Fibroblast of mammary gland (primary cell): Measurements from ENCODE around the gene RTN4.

Source experiments
- DNase-seq: peaks from one replicate; pipeline ENCODE4 v3.0.0-alpha.2; 2010; ENCODE audit warnings: low read depth
- H3K4me3 ChIP-seq: 2 replicates; pipeline ENCODE4 v1.5.1; 2011; ENCODE audit warnings: low read depth, mild to moderate bottlenecking, low read length, moderate library complexity; ENCODE audit not compliant: control insufficient read depth
- TF ChIP-seq, protein P1 (sequence below): conservative IDR thresholded peaks from 2 replicates; pipeline ENCODE4 v1.5.1; 2011; ENCODE audit warnings: low read depth, low read length, inconsistent platforms; ENCODE audit not compliant: control insufficient read depth, insufficient read depth

Gene RTN4

DNA sequence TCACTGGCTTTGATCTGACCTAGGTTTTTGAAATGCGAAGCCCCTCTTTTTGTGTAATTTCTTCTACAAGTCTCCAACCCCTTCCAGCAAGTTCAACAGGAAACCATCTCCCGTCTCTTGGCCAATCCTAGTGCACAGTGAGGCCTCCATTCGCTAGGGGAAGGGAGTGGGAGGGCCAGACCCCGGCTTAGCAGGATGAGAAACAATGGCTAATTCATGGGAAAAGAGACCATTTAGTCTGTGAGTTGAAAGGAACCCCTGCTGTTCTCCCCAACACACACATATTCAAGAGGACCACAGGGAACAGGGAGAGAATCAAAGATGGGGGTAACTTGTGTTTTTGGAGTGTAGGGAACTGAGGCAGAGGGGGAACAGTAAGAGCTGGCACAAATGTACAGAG, 83.0 kb downstream of the RTN4 start:
- H3K4me3 ChIP-seq, result no peak overlapping the region

DNA sequence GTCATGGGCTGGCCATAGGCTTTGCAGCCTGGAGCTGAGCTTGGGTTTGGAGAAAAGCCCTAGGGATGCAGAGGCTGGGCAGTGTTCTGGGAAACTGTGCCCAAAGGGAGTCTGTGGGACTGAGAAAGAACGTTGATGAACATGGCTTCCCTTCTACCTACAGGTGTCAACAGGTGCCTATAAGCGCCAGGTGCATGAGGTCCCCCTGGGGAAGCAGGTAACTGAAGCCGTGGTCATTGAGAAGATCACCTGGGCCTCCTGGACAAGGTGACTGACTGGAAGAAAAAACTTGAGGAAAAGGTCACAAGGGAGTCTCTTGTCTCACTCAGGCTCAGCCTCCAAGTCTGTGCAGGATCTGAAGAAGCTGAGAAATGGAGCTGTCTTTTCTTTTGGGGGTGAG, 83.4 kb downstream of the RTN4 start:
- DNase-seq, result no peak
- TF ChIP-seq, protein P1, sequence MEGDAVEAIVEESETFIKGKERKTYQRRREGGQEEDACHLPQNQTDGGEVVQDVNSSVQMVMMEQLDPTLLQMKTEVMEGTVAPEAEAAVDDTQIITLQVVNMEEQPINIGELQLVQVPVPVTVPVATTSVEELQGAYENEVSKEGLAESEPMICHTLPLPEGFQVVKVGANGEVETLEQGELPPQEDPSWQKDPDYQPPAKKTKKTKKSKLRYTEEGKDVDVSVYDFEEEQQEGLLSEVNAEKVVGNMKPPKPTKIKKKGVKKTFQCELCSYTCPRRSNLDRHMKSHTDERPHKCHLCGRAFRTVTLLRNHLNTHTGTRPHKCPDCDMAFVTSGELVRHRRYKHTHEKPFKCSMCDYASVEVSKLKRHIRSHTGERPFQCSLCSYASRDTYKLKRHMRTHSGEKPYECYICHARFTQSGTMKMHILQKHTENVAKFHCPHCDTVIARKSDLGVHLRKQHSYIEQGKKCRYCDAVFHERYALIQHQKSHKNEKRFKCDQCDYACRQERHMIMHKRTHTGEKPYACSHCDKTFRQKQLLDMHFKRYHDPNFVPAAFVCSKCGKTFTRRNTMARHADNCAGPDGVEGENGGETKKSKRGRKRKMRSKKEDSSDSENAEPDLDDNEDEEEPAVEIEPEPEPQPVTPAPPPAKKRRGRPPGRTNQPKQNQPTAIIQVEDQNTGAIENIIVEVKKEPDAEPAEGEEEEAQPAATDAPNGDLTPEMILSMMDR, result no peak
- no peak overlapping the region for H3K4me3 ChIP-seq

More for the DNA sequence above, 83.0 kb downstream of the RTN4 start:
- TF ChIP-seq, protein P1, result no peak
- no peak for DNase-seq

DNA sequence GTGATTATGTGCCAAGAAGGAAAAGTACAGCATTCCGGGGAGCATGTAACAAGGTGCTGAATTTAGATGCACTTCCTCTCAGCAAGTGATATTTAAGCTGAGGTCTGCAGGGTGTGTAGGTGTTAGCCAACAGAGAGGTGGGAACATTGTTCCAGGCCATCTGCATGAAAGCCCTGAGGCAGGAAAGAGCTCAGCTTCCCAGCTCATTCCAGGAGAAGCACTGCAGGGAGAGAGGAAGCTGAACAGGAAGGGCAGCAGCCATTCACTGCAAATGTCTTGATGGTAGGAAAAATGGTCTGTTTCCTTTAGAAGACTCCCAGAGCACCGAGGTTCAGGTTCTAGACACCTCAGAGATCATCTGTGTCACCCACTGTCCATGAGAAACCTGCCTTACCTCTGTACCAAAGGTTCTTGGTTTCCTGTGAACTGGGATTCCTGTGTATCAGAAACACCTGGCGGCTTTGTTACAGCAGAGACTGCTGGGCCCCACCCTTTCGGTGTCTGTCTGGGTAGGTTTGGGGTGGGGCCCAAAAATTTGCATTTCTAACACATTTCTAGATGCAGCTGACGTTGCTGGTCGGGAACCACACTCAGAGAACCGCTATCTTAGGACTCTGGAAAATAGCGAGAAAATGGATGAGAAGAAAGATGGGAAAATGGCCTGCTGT, 84.0 kb downstream of the RTN4 start:
- no peak for DNase-seq
- H3K4me3 ChIP-seq, result no peak overlapping the region
- TF ChIP-seq, protein P1, result no peak

DNA sequence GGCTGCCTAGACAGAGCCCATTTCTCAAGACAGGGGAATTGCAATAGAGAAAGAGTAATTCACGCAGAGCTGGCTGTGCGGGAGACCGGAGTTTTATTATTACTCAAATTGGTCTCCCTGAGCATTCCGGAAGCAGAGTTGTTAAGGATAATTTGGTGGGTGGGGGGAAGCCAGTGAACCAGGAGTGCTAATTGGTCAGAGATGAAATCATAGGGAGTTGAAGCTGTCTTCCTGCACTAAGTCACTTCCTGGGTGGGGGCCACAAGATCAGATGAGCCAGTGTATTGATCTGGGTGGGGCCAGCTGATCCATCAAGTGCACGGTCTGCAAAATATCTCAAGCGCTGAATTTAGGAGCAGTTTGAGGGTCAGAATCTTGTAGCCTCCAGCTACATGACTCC, 84.8 kb downstream of the RTN4 start:
- DNase-seq, result no peak
- no peak overlapping the region for H3K4me3 ChIP-seq
- TF ChIP-seq, protein P1, result no peak

DNA sequence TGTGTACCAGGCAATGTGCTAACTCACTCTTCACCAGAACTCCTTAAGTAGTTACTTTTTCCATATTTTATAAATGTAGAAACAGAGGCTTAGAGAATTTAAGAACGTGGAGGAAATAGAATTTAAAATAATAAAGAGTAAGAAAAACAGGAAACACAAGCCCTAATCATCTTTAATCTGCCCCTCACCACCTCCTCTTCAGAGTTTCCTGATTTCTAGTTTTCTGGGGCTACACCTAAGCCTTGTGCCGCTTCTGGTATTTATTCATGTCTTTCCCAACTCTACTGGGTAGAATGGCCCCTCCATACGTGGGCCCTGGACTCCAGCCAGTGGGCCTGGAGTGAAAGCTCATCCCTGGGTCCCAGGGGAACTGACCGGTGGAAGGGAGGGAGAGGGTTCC, 85.4 kb downstream of the RTN4 start:
- no peak for DNase-seq
- H3K4me3 ChIP-seq, result no peak overlapping the region
- TF ChIP-seq, protein P1, result no peak

DNA sequence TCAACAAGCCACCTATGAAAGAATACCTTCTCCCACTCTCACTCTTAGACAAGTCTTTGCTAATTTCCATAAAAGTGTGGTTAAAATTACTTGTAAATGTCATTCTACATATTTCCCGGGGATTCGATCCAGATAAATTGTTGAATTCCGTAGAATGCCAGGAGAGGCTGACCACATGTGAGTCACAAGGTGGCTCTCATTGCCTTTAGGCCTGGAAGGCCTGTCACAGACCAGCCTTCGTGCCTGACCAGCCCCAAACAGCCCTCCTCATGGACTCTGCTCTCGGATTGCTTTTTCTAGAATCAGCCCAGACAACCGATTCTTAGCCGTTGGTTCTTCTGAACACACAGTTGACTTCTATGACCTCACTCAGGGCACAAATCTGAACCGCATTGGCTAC, 86.0 kb downstream of the RTN4 start:
- peak; percentile 43 for DNase-seq
- TF ChIP-seq, protein P1, result no peak

DNA sequence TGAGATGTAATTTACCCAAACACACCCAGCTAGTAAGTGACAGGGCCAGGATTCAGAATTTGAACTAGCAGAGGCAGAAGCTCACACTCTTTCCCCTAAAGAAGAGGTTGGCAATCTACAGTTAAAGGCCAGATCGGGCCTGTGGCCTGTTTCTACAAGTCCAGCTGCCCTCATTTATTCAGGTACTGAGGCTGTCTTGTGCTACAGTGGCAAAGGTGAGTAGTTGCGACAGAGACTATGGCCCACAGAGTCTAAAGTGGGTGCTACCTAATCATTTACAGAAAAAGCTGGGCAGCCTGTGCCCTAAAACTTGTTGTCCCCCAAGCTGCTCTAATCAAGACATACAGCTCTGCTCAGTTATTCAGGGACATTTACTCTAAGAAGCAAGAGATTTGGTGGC, 86.8 kb downstream of the RTN4 start:
- TF ChIP-seq, protein P1, result no peak
- H3K4me3 ChIP-seq, result no peak overlapping the region
- no peak for DNase-seq

More for the DNA sequence above, 86.0 kb downstream of the RTN4 start:
- H3K4me3 ChIP-seq, result no peak overlapping the region
